Bronchial epithelial cell (primary cell): ENCODE measurements around the gene PHC2. TPM values are rescaled to one million over a fixed set of nuclear protein-coding genes. Genes with fewer than 3 reads are reported as not detected.

Experiments
- DNase-seq: peaks from one replicate; pipeline ENCODE4 v3.0.0-alpha.2; 2010; ENCODE audit warnings: low read depth
- FAIRE-seq: peaks from 2 replicates; lab custom pipeline; 2011; peaks lifted over from hg19 to GRCh38; lab: Jason Lieb, UNC
- H3K27me3 ChIP-seq: 2 replicates; pipeline ENCODE4 v1.5.1; 2011; ENCODE audit warnings: low read length; ENCODE audit not compliant: control insufficient read depth, insufficient read depth
- H3K36me3 ChIP-seq: 2 replicates; pipeline ENCODE4 v1.5.1; 2011; ENCODE audit warnings: low read length; ENCODE audit not compliant: control insufficient read depth, insufficient read depth
- H3K4me3 ChIP-seq: 2 replicates; pipeline ENCODE4 v1.5.1; 2011; ENCODE audit warnings: mild to moderate bottlenecking, low read depth, low read length, control low read depth
- total RNA-seq: library from RNA; depleted of rRNA; stranded (reverse); fragments of >200 nt; gene quantifications from 2 replicates; pipeline ENCODE4 v1.2.1, GENCODE V29; 2014
- TF ChIP-seq, protein P1 (sequence below): IDR thresholded peaks from 2 replicates; pipeline ENCODE4 v1.5.1; 2011; ENCODE audit warnings: mild to moderate bottlenecking, moderate library complexity, low read length, control low read depth, inconsistent platforms; ENCODE audit not compliant: insufficient read depth, severe bottlenecking

PHC2 gene
- total RNA-seq, 1 donor from 2014 or later: 32.1 TPM

DNA sequence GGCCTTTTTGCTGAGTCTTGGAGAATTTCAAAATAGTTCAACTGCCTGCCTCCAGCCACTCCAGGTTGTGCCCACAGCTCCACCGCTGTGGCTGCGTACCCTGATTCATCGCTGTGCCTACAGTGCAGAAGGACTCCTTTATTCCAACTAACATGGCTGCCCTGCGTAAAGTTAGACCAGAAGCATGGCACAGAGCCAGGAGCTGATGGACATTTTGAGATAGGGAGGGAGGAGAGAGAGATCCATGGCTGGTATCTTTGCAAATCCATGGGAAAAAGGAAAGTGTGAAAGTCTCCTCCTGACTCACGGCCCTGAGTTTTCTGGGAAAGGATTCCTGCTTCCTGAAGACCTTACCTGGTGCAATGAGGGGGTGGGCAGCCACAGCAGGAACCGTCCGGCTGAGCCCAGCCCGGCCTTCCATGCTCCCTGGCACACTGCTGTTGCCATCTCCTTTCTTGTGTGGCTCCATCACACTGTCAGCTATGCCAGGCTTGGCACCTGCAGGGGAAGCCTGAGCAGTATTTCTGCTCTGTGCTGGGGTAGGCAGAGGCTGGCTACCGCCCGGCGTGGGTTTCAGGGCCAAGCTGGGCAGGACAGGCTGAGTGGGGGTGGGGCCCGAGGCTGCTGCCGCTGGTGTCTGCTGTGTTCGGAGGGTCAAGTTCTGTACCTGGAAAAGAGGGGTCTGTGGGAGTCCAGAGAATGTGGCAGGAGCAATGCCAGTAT, 64.0 kb downstream of the PHC2 start:
- no peaks in the 10 kb centered on the region for H3K27me3 ChIP-seq
- H3K4me3 ChIP-seq: no peak overlapping the region
- DNase-seq (no peak), FAIRE-seq (no peak)
- TF ChIP-seq, protein P1, sequence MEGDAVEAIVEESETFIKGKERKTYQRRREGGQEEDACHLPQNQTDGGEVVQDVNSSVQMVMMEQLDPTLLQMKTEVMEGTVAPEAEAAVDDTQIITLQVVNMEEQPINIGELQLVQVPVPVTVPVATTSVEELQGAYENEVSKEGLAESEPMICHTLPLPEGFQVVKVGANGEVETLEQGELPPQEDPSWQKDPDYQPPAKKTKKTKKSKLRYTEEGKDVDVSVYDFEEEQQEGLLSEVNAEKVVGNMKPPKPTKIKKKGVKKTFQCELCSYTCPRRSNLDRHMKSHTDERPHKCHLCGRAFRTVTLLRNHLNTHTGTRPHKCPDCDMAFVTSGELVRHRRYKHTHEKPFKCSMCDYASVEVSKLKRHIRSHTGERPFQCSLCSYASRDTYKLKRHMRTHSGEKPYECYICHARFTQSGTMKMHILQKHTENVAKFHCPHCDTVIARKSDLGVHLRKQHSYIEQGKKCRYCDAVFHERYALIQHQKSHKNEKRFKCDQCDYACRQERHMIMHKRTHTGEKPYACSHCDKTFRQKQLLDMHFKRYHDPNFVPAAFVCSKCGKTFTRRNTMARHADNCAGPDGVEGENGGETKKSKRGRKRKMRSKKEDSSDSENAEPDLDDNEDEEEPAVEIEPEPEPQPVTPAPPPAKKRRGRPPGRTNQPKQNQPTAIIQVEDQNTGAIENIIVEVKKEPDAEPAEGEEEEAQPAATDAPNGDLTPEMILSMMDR: no peak
- no peaks in the 10 kb centered on the region for H3K36me3 ChIP-seq

GRCh38 chr1:33365560-33365997, 65.3 kb downstream of the PHC2 start:
- Histone ChIP-seq H3K27me3 (no peaks in the 10 kb centered on the region), H3K4me3 (no peak overlapping the region), H3K36me3 (no peaks in the 10 kb centered on the region)
- TF ChIP-seq, protein P1: no peak
- DNase-seq (no peak), FAIRE-seq (no peak)

GRCh38 chr1:33364565-33364918, 66.4 kb downstream of the PHC2 start:
- Histone ChIP-seq H3K27me3 (no peaks in the 10 kb centered on the region), H3K4me3 (no peak overlapping the region), H3K36me3 (no peaks in the 10 kb centered on the region)
- DNase-seq: no peak
- no peak for FAIRE-seq
- TF ChIP-seq, protein P1: no peak

DNA sequence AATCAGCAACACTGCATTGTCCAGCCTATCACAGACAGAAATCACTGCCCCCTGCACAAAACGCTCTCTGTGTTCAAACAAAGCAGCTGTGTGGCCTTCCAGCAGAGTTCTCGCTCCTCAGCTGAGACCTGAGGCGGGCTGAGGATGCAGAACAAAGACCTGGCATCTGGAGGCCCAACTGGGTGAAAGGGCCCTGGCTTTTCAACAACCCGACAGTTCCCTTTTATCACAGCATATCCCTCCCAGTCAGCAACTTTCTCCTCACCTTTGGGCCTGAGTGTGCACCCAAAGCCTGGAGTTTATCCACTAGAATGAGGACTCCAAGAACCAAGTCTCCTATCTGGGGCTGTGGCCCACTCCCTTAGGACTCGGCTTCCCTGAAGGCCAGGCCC, 67.4 kb downstream of the PHC2 start:
- no peak for FAIRE-seq
- H3K36me3 ChIP-seq: no peaks in the 10 kb centered on the region
- no peak for DNase-seq

GRCh38 chr1:33363021-33363420, 67.9 kb downstream of the PHC2 start:
- TF ChIP-seq, protein P1: no peak
- no peaks in the 10 kb centered on the region for H3K36me3 ChIP-seq
- no peak overlapping the region for H3K4me3 ChIP-seq
- no peaks in the 10 kb centered on the region for H3K27me3 ChIP-seq
- FAIRE-seq: no peak
- DNase-seq: no peak

More for the DNA sequence above, 67.4 kb downstream of the PHC2 start:
- Histone ChIP-seq H3K27me3 (no peaks in the 10 kb centered on the region), H3K4me3 (no peak overlapping the region)
- TF ChIP-seq, protein P1: no peak
